GM06990 (cell line): ENCODE results near the gene CTIF.

ENCODE experiments used
- DNase-seq: peaks from one replicate; pipeline ENCODE4 v3.0.0-alpha.2; 2011; ENCODE audit not compliant: insufficient read length; ENCODE audit errors: extremely low read depth
- H3K27me3 ChIP-seq: replicated peaks from 2 replicates; pipeline ENCODE4 v1.6.0; 2011; ENCODE audit warnings: low read length; ENCODE audit not compliant: control insufficient read depth, insufficient read depth
- H3K36me3 ChIP-seq: 2 replicates; pipeline ENCODE4 v1.5.1; 2011; ENCODE audit warnings: low read length; ENCODE audit not compliant: control insufficient read depth, insufficient read depth
- H3K4me3 ChIP-seq: replicated peaks from 2 replicates; pipeline ENCODE4 v1.5.1; 2011; ENCODE audit warnings: low read depth, mild to moderate bottlenecking, control low read depth, low read length
- CTCF ChIP-seq: IDR thresholded peaks from 2 replicates; pipeline ENCODE4 v1.5.1; 2011; ENCODE audit warnings: low read length, control low read depth, mild to moderate bottlenecking, inconsistent platforms; ENCODE audit not compliant: insufficient read depth, poor library complexity, severe bottlenecking

Gene CTIF

GRCh38 chr18:48902856-48903601 lies 364.2 kb downstream of the CTIF start:
- Histone ChIP-seq H3K36me3 (no peaks in the 10 kb centered on the region), H3K4me3 (no peak overlapping the region), H3K27me3 (no peaks in the 10 kb centered on the region)
- DNase-seq, result no peak
- TF ChIP-seq CTCF, result no peak

- DNase-seq, result no peak
- no peak for TF ChIP-seq CTCF
- Histone ChIP-seq H3K4me3 (no peak overlapping the region), H3K36me3 (no peaks in the 10 kb centered on the region), H3K27me3 (no peaks in the 10 kb centered on the region)
Measured at GRCh38 chr18:48904091-48904490, 365.3 kb downstream of the CTIF start.

GRCh38 chr18:48904847-48905394 lies 366.1 kb downstream of the CTIF start:
- no peak overlapping the region for H3K4me3 ChIP-seq
- H3K36me3 ChIP-seq, result no peaks in the 10 kb centered on the region
- TF ChIP-seq CTCF, result no peak
- H3K27me3 ChIP-seq, result no peaks in the 10 kb centered on the region
- no peak for DNase-seq

GRCh38 chr18:48905513-48905912 lies 366.7 kb downstream of the CTIF start:
- Histone ChIP-seq H3K27me3 (no peaks in the 10 kb centered on the region), H3K4me3 (no peak overlapping the region), H3K36me3 (no peaks in the 10 kb centered on the region)
- no peak for TF ChIP-seq CTCF
- DNase-seq, result no peak

GRCh38 chr18:48908916-48909315 lies 370.1 kb downstream of the CTIF start:
- DNase-seq, result no peak
- TF ChIP-seq CTCF, result no peak

More at GRCh38 chr18:48908916-48909315, 370.1 kb downstream of the CTIF start:
- no peaks in the 10 kb centered on the region for H3K36me3 ChIP-seq
- H3K4me3 ChIP-seq, result no peak overlapping the region
- no peaks in the 10 kb centered on the region for H3K27me3 ChIP-seq
